IPS-18c (cell line): Measurements from ENCODE around the gene ADAMTS6.

ENCODE experiments used
- H3K4me3 ChIP-seq: 2 replicates; pipeline ENCODE4 v1.7.0; 2013; ENCODE audit warnings: low read depth, mild to moderate bottlenecking, low read length, moderate library complexity; ENCODE audit not compliant: insufficient read depth
- H3K9me3 ChIP-seq: one replicate; pipeline ENCODE4 v1.6.1; 2013; ENCODE audit warnings: mild to moderate bottlenecking, low read length, moderate library complexity; ENCODE audit not compliant: control insufficient read depth, insufficient read depth

The ADAMTS6 gene

GRCh38 chr5:65268525-65268924, 213.2 kb downstream of the ADAMTS6 start:
- no peaks in the 10 kb centered on the region for H3K9me3 ChIP-seq

GRCh38 chr5:65264420-65264819, 217.3 kb downstream of the ADAMTS6 start:
- Histone ChIP-seq H3K9me3 (no peaks in the 10 kb centered on the region), H3K4me3 (no peak overlapping the region)

More at GRCh38 chr5:65268525-65268924, 213.2 kb downstream of the ADAMTS6 start:
- no peak overlapping the region for H3K4me3 ChIP-seq

GRCh38 chr5:65263321-65263720, 218.4 kb downstream of the ADAMTS6 start:
- Histone ChIP-seq H3K9me3 (no peaks in the 10 kb centered on the region), H3K4me3 (no peak overlapping the region)

GRCh38 chr5:65262649-65263059, 219.1 kb downstream of the ADAMTS6 start:
- Histone ChIP-seq H3K4me3 (no peak overlapping the region), H3K9me3 (no peaks in the 10 kb centered on the region)

- Histone ChIP-seq H3K4me3 (no peak overlapping the region), H3K9me3 (no peaks in the 10 kb centered on the region)
Measured at GRCh38 chr5:65262096-65262495, 219.6 kb downstream of the ADAMTS6 start.

GRCh38 chr5:65261499-65261898, 220.2 kb downstream of the ADAMTS6 start:
- no peak overlapping the region for H3K4me3 ChIP-seq
- no peaks in the 10 kb centered on the region for H3K9me3 ChIP-seq

- H3K4me3 ChIP-seq, result no peak overlapping the region
- H3K9me3 ChIP-seq, result no peaks in the 10 kb centered on the region
Measured at GRCh38 chr5:65255294-65255693, 226.4 kb downstream of the ADAMTS6 start.

GRCh38 chr5:65252977-65253376, 228.7 kb downstream of the ADAMTS6 start:
- no peak overlapping the region for H3K4me3 ChIP-seq
- no peaks in the 10 kb centered on the region for H3K9me3 ChIP-seq

- H3K9me3 ChIP-seq, result no peaks in the 10 kb centered on the region
- H3K4me3 ChIP-seq, result no peak overlapping the region
Measured at GRCh38 chr5:65248896-65249295, 232.8 kb downstream of the ADAMTS6 start.

- no peak overlapping the region for H3K4me3 ChIP-seq
- H3K9me3 ChIP-seq, result no peaks in the 10 kb centered on the region
Measured at GRCh38 chr5:65247594-65247993, 234.1 kb downstream of the ADAMTS6 start.

GRCh38 chr5:65246741-65247140, 235.0 kb downstream of the ADAMTS6 start:
- no peak overlapping the region for H3K4me3 ChIP-seq
- H3K9me3 ChIP-seq, result no peaks in the 10 kb centered on the region

GRCh38 chr5:65244031-65244430, 237.7 kb downstream of the ADAMTS6 start:
- no peaks in the 10 kb centered on the region for H3K9me3 ChIP-seq
- H3K4me3 ChIP-seq, result no peak overlapping the region

GRCh38 chr5:65243161-65243560, 238.6 kb downstream of the ADAMTS6 start:
- no peak overlapping the region for H3K4me3 ChIP-seq

GRCh38 chr5:65229841-65230240, 251.9 kb downstream of the ADAMTS6 start:
- Histone ChIP-seq H3K4me3 (no peak overlapping the region), H3K9me3 (peaks cover 3% of the 10 kb centered on the region)

More at GRCh38 chr5:65243161-65243560, 238.6 kb downstream of the ADAMTS6 start:
- H3K9me3 ChIP-seq, result no peaks in the 10 kb centered on the region

- no peaks in the 10 kb centered on the region for H3K9me3 ChIP-seq
- no peak overlapping the region for H3K4me3 ChIP-seq
Measured at GRCh38 chr5:65213921-65214525, 267.7 kb downstream of the ADAMTS6 start.

- Histone ChIP-seq H3K9me3 (no peaks in the 10 kb centered on the region), H3K4me3 (no peak overlapping the region)
Measured at GRCh38 chr5:65209341-65209740, 272.4 kb downstream of the ADAMTS6 start.

GRCh38 chr5:65204966-65205365, 276.8 kb downstream of the ADAMTS6 start:
- Histone ChIP-seq H3K9me3 (no peaks in the 10 kb centered on the region), H3K4me3 (no peak overlapping the region)

- no peaks in the 10 kb centered on the region for H3K9me3 ChIP-seq
- no peak overlapping the region for H3K4me3 ChIP-seq
Measured at GRCh38 chr5:65203746-65204145, 278.0 kb downstream of the ADAMTS6 start.

GRCh38 chr5:65199993-65200675, 281.6 kb downstream of the ADAMTS6 start:
- Histone ChIP-seq H3K9me3 (no peaks in the 10 kb centered on the region), H3K4me3 (no peak overlapping the region)
